Pericardium fibroblast (primary cell): Measurements from ENCODE around the gene TRIM66. TPM values are rescaled to one million over a fixed set of nuclear protein-coding genes. Genes with fewer than 3 reads are reported as not detected.

ENCODE experiments used
- total RNA-seq: library from RNA; depleted of rRNA; stranded (reverse); fragments of >200 nt; gene quantifications from 2 replicates; pipeline ENCODE4 v1.2.3, GENCODE V29; 2015

TRIM66 gene
- total RNA-seq = 1.2 and 8.4 TPM in 2 replicates

GRCh38 chr11:8682303-8683114 is at the start of gene TRIM66, which contains the start of gene RPL27A:
Gene TRIM66, minus strand, starts transcription at chr11:8682665. Its CDS starts 10,391 bp downstream, at chr11:8672274.
Gene RPL27A, plus strand, starts transcription at chr11:8682792. Its CDS starts 22 bp downstream, at chr11:8682814.

GRCh38 chr11:8593935-8594909 is 88.2 kb downstream of the TRIM66 start, which contains the start of gene STK33:
Gene STK33, minus strand, starts transcription at chr11:8594228. Its CDS starts 119,323 bp downstream, at chr11:8474905.

Other genes starting within 250 kb of the TRIM66 start
- 0.43 and 1.4 TPM in 2 replicates for gene STK33, start 88.4 kb downstream of the TRIM66 start, total RNA-seq
- 1,932 and 2,223 TPM in 2 replicates for gene RPL27A, start 127 bp upstream of the TRIM66 start, total RNA-seq
- 22.9 and 39.8 TPM in 2 replicates for gene AKIP1, start 228.5 kb upstream of the TRIM66 start, total RNA-seq